GM19193 (cell line): ENCODE data around the gene CXCR4.

Experiments
- POLR2A ChIP-seq: IDR thresholded peaks from 4 replicates; pipeline ENCODE4 v1.6.1; 2011; ENCODE audit not compliant: insufficient read depth, insufficient read length; ENCODE audit errors: extremely low read depth

The CXCR4 gene

DNA sequence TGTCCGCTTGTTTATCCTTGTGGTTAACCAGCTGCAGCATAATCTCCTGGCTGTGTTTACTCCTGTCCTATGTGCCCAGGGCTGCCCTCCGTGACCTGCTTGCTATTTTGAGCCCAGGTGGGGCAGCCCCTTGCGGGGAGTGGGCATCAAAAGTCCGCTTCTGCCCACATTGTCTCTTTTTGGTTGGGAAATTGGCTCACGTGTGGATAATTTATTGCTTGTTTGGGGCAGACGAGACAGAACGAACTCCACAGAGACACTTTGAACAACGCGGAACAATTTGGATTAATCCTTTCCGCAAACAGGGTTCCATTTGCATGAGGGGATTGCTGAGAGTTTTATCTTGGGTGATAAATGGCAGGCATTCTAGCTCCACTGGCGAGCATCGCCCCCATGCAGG is 8.1 kb upstream of the CXCR4 start:
- no peak for TF ChIP-seq POLR2A

DNA sequence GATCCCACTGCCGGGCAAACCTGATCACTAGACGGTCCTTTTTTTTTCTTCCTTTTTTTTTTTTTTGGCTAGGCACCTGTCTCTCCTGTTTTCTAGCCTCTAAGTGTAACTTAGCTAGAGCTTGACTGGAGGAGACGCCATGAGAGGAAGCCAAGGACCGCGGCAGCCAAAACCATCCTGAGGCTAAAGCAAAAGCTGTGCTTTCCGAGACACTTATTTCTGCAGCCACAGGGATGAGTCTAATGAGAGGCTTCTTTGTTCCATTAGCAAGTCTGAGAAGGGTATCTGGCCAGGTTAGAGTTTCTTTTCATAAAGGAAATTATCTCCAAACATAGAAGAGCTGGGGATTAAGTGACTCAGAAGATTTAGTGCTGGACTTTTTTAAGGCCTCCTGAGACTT is 7.3 kb upstream of the CXCR4 start:
- no peak for TF ChIP-seq POLR2A

DNA sequence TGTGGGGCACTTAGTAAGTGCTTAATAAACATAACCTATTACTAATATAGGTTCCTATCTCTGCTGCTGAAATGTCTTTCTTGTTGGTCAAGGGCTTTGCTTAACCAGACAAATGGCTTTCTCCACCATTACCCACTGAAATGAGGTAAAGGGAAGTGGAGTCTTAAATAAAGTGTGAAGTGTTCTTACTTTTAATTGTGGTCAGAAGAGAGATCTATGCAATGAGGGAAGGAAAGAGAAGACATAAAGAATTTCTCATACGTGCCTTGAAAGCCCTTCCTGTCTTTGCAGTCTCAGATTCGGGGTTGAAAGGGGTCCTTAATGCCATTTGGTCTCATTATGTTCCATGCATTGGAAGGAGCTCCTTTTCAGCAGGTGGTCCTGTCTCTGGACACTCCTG is 6.9 kb upstream of the CXCR4 start:
- no peak for TF ChIP-seq POLR2A

DNA sequence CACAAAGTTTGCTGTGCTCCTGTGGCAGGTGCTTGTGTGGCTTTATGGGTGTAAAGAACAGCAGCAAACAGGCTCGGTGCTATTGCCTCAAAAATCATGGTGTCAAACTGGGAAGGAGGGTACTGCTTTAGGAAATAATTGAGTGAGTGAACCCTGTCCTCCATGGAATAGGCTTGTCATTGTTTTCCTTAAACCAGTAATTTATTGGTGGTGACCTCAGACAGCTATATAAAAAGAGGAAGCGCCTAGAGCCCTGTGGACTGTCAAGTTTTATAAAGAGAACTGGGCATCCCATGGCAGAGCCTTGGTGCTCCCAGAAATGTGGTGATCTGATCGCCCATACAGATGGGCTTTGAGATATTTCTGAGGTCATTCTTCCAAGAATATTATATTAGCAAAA is 4.7 kb upstream of the CXCR4 start:
- no peak for TF ChIP-seq POLR2A

DNA sequence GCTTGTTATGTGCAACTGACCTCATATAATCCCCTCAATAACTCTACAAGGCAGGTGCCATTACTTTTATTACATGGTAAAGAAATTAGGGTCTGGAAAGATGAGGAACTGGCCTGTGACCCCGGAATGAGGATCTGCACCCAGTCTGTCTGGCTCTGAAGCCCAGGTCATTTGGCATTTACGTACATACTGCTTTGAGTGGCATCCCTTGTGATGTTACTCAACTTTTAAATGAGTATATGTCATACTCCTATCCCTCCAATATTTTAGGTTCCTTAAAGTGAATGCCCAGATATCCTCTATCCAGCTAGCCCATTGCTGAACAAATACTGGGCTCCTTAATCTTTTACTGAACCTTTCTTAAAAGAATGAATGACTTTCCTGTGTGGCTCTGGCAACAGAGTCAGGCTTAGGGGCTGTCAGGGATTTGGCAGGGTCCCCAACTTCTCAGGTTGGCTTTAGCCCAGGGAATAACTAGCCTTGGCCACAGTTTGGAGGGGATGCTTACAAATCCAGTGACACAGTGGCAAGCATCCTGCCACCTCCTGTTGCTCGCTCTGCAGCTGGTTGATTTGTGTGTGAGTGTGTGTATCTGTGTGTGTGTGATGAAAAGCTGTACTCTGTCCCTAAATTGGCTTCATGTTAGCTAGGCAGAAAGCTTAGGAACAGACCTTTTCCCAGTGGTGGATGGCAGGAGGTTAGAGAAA is 3.4 kb upstream of the CXCR4 start:
- TF ChIP-seq POLR2A: no peak

DNA sequence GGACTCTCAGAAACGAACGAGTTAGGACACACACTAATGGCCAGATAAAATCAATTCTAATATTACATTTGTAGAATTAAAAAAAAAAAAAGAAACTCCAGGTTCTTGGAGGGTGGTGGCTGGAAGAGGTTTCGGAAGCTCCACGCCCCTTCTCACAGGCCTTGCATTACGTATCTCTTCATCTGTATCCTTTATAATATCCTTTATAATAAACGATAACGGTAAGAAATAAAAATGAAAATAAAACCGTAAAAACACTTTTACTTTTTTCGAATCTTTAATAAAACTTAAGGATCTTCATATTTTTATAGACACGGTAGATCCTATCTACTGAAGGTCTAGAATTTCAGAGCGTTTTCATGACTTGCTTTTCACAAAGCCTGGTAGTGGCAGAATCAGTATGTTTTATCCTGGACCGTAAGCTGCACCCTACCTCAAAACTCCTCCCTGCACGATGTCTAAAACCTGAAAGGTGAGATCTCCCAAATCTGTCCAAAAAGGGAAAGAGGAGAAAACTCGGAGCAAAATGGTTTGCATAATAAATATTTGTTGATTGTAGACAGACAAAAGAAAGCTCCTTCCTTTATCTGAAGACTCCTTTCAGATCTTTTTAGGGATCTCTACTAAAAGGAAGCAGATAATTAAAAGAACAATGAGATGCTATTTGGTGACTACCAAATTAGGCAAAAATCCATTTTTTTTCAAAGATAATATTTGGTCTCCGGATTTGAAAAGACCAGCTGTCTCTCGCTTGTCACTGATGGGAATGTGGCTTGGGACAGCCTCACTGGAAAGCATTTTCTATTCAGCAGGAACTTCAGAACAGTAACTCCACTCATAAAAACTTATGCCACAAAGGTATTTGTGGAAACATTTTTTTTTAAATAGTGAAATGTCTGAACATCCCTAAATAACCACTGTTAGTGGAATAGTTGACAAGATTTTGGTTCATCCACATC is 2.0 kb upstream of the CXCR4 start:
- no peak for TF ChIP-seq POLR2A

DNA sequence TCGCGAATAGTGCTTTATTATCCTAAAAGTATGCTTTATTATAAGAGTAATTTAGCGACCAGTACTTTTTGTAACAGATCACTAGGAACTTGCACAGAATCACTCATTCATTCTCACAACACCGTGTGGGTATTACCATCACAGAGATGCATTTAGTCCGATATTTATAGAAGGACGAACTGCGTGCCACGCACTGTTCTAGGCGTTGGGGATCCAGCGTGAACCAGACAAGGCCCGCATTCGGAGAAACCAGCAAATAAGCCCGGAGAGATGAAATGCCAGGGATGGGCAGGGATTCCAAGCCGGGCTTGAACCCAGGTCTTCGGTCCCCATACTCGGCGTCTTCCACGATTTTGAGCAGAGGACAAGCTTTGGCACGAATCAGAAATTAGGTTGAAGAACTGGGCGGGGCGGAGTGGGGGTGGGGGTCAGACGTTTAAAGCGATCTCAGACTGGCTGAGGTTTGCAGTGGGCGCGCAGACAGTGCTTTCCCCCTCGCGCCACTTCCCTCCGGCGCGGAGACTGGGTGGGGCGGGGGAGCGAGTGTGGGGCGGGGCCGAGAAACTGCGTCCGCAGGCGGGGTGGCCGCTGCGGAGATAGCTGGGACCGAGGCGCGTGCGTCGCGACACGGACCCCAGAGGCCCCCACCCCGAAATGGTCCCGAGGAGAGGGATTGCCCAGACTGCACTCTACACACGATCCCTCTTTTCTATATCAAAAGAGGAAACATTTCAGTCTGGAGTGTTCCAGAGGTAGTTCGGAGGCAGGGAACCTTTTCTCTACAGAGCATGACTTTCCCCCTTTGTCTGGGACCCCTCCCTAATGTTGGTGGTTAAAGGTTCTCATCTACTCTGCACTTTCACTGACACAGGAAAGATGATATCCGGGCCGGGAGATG is 1.1 kb upstream of the CXCR4 start:
- TF ChIP-seq POLR2A: no peak

DNA sequence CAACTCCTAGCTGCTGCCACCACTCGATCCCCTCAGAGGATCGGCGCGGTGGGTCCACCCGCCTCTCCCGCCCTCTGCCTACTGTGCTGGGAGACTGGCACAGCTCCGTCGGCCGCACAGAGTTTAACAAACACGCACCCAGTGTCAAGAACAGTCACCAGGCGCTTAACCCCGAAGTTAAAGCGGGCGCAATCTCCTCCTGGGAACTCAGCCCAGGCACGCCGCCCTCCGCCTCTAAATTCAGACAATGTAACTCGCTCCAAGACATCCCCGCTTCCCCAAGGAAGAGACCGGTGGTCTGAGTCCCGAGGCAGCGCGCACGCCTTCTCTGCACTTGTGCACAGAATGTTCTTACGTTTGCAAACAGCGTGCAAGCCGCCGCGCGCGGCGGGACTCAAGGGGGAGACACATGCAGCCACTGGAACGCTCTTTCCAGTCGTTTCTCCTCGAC is 533 bp downstream of the CXCR4 start:
- TF ChIP-seq POLR2A: no peak

DNA sequence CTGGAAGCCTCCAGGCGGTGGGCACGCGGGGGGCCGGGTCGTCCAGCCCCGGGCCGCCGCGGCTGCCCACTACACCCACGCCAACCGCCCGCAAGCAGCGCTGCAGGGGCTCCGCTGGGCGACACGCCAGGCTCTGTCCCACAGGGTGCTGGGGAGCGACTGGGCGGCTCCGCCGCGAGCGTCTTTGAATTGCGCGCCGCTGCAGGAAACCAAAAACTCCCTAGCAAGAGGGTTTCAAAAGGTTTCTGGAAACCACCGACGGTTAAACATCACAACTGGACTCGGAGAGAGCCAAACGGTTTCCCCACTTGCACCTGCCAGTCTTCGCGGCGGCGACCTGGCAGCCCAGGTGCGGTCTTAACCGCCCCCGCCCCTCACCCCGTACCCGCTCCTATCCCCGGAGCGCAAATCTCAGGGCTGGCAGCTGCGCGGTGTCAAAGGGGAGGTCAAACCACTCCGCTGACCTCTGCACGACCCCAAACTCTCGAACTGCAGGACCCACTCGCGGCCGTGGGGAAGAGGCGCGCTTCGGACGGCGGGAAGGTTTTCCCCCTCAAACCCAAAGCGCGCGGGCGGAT is 1.0 kb downstream of the CXCR4 start:
- TF ChIP-seq POLR2A: no peak

DNA sequence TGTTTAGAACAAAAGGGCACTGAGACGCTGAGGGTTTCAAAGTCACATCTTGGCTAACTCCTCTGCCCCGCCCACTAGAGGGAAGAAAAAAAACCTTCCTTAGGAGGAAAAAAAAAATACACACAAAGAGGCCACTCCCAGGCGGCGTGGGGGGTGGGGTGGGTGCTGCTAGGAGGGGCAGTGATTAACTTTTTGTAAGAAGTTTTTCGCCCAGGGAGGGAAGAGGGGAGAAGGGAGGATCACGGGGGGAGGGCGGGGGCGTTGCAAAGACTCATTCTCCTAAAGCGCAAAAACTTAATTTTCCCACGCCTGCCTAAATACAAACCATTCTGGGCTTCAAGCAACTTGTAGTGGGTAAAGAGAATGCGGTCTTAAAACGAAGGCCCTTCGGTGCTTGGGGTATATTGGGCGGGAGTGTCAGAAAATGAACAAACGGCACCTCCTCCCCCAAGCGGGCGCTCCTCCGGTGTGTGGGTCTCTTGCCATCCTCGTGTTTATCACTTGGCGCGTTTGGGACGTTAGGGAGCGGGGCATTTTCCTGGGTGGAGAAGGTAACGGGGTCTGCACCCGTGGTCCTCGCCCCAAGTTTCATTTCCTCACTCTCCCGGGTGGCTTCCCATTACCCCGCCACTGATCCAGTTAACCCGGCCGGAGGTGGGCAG is 1.7 kb downstream of the CXCR4 start:
- no peak for TF ChIP-seq POLR2A

DNA sequence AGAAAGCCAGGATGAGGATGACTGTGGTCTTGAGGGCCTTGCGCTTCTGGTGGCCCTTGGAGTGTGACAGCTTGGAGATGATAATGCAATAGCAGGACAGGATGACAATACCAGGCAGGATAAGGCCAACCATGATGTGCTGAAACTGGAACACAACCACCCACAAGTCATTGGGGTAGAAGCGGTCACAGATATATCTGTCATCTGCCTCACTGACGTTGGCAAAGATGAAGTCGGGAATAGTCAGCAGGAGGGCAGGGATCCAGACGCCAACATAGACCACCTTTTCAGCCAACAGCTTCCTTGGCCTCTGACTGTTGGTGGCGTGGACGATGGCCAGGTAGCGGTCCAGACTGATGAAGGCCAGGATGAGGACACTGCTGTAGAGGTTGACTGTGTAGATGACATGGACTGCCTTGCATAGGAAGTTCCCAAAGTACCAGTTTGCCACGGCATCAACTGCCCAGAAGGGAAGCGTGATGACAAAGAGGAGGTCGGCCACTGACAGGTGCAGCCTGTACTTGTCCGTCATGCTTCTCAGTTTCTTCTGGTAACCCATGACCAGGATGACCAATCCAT is 2.7 kb downstream of the CXCR4 start:
- no peak for TF ChIP-seq POLR2A

DNA sequence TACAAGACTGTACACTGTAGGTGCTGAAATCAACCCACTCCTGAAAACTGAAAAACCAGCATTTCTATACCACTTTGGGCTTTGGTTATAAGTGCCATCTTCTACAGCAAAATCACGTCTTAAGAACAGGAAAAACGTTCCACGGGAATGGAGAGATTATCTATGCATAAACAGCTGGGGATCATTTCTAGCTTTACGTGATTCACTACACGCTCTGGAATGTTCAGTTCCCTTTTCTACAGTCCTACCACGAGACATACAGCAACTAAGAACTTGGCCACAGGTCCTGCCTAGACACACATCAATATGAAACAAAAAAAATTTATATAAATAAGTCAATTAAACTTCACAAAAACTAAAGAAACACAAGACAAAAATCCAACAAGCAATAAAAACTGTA is 3.6 kb downstream of the CXCR4 start:
- no peak for TF ChIP-seq POLR2A

DNA sequence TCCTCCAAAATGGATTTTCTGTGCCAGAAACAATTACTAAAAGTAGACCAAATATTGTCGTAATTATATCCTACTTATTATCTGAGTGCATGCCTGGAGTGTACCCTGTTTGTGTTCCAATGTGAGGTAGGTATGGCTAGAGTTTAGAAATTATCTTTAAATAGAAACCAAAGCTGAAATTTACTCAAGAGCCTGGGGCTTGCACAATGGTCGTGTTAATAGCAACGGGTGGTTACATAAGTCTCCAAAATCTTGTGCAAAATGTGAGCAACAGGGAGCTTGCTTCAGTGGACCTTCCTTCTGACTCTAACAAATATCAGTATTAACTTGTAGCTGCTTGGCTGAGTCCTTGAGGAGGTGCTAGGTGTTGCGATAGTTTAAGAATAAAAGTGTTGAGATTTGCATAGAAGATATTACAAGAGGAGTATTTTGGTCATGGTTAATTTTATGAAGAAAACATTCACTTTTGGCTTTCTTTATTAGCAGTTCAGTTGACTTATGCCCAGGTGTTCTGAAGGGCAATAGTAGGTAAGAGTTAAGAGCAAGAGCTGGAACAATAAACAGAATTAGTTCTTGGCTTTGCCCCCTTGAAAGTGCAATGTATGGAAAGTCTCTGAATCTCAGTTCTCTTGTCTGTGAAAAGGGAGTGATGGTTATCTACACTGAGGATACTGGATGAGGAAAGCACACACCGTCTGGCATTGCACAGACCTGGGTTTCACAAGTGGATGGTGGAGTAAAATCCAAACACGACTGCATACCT is 4.6 kb downstream of the CXCR4 start:
- TF ChIP-seq POLR2A: no peak

DNA sequence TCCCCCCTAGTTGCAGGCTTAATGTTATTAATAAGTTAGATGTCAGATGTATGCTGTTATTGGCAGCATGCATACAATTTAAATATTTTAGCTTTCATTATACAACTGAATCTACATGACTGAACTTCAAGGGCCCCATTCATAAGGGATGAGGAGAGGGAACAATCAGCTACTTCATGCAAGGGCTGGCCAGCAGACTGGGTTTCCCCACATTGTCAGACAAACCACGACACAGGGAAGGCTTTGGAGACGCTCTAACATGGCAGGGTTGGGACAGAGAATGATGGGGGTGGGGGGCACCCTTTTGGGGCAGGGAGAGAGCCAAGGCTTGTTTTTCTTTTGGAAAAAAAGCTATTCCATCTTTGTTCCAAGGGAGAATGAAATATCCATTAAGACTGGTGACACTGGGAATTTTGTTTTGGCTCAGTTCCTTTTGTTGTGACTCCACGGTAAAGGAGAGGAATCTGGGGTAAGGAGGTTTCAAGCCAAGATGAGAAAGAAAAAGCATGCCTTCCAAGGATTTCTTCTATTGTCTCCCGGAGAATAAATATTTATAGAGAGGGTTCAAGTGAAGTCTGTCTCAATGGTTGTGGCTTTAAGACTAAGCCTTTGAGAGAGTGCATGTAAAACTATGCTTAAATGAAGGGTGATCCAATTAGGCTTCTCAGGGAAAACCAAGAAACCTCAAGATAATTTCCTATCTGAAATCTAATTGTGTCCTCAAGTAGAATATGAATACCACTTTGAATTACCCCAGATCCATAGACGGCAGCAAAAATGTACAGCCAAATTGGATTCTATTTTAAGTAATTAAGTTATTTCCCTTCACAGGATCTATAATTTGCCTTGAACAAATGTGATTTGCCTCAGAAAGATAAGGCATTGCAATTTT is 5.4 kb downstream of the CXCR4 start:
- no peak for TF ChIP-seq POLR2A
